Dedifferentiated amniotic fluid mesenchymal stem cell (primary cell): ENCODE data around the gene SPAG4.
A peak's percentile ranks its signal among the peaks of the same experiment; 100 is the strongest.

Experiments
- DNase-seq: peaks from one replicate; pipeline ENCODE4 v3.0.0-alpha.2; 2016; ENCODE audit errors: extremely low spot score

The SPAG4 gene

DNA sequence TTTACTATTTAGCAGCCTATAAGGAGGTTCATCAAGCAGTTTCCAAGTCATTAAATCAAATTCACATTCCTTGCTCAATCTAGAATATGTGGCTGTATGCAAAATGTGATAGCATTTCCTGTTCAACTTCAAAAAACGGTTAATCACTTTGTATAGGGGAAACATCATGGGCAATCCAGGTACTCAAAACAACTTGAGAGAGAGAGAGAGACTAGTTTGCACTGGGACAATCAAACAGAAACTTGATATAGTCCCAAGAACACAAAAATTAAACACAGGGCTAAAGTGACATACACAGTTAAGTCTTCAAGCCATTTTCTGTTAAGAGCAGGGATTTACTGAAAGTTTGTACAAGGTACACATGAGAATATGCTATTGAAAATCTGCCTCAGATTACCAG is 41.6 kb downstream of the SPAG4 start:
- DNase-seq: no peak

DNA sequence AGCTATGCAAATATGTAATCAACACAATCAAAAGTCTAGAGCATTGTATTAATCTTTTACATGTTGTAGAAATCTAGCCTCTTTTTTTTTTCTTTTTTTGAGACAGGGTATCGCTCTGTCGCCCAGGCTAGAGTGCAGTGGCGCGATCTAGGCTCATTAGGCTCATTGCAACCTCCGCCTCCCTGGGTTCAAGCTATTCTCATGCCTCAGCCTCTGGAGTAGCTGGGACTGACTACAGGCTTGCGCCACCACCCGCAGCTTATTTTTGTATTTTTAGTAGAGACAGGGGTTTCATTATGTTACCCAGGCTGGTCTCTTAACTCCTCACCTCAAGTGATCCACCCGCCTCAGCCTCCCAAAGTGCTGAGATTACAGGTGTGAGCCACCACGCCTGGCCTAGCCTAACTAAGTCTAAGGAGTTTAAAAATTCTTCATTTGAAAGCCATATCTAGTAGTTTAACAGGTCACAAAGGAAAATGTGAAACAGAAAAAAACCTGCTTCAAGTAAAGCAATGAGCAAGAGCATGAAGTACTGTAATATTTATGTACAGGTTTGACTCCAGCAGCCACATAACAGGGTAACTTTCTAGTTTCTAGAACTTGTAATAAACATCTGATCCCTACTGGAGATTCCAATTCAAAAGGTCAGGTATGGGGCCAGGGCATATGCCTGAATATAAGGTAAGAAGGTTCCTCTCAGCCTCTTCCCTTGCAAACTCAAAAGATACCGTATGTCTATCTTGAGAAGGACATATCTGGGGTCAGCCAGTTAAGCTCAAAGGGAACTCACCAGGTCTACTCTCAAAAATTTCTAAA is 44.7 kb downstream of the SPAG4 start:
- no peak for DNase-seq

DNA sequence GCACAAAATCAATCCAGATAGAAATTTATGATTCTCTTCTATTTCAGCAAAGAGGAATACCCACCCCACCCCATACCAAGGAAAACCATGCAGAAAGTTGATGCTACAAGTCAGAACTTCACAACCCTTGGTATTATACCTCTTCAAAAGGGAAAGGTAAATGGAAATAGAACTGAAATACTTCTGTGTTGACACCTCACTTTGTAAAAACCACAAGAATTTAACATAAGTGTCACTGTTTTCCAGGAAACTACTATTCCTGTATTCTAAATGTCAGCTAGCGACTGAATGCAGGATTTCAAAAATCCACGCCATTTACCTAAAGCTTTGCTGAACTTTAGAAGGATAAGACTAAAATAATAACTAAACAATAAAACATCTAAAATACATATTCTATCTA is 45.4 kb downstream of the SPAG4 start:
- no peak for DNase-seq

DNA sequence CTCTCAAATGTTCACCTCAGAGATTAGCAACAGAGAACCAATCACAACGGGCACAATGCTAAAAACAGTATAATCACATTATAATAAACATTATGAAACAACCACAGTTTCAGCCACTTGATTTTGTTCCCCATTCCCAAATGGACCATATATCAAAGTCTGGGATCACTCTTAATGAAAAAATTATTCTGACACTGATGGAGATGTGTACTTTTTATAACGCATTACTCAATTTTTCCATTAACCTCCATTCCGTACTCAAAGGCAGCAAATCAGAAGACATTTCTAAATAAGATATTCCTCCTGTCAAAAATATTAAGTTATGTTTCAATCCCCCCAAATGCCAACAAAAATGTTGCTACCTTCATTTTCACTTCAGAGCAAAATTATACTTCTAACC is 46.3 kb downstream of the SPAG4 start:
- DNase-seq: no peak

DNA sequence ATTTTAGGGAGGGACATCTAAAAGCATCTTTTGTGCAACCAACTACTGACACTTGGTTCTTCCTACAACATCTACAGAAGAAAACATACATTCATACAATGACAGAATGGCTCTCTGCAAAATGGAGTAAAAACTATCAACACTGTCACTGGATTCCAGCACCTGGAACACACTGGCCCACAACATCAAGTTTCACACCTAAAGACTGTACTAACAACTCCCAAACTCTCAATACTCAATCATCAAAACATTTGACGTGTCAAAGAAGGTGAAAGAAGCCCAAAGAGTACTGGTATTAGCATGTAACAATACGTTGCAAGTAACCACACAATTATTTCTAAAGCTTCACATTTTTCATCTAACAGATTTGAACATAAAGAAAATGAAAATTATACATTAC is 46.9 kb downstream of the SPAG4 start:
- DNase-seq: no peak

DNA sequence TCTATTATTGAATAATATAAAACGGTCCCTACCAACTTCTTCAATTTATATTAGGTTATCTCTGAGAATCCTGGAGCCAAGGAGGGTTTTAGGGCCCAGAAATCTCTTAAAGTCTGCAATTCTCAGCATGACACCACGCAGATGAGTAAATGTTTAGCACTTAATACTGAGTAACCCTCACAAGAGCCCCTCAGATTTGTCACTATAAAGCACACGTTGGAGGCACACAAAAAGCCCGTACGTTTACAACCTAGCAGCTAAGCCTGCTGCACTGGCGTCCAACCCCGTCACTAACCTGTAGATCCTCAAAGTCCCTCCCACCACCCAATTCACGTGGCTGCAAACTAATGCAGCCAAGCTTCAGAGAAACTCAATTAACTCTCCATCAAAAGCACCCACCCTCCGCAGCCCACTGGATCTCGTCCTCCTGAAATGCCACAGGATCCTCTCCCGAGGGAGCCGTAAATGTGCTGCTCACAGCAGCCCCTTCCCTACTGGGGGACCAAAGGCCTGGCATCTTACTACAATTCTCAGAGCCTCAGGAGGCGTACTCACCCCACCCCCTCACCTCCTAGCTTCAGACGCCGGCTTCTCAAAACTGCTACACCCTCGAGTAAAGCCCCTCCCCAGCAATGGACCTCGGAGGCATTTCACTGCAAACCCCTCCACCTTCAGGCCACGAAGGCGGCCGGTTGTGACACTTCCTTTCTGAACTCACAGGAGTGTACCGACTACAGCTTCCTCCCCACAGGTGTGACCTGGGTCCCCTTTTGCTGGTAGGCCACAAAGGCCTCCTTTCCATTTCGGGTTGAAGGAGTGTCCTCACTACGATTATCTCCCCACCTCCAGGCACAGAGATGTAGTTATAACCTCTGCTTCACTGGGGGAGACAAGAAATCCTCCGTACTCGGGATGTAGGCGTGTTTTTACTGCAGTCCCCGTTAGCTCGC is 48.2 kb downstream of the SPAG4 start:
- no peak for DNase-seq

DNA sequence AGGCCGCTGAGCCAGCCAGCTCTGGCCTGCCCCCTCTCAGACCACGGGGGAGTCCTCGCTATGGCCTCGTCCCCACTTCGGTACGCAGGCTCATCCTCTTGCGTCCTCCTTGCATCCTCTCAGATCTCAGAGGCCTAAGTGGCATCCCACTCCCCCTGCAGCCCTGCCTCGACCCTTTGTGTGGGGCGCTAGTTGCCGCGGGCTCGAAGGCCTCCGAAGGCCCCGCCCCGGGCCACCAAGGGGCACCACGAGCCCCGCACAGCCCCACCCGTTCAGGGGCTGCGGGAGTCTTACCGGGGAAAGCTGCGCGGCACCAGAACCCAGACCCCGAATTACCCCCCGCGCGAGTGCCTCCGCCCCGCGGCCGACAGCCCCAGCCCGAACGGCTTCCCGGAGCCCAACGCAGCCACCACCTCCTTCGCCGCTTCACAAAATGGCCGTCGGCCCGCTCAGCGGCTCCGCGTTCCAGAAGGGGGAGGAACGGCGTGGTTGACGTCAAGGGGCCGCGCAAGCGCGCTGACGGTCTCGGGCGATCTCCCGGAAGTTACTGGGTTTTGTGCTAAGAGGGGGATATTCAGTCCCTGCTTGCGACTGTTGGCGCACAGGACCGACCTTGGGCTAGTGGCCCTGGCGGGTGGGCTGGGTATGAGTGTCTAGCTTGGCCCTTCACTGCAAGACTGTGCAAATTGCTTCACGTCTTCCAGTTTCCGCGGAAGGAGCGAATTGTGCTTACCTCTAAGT is 49.0 kb downstream of the SPAG4 start, which contains the start of the genes CPNE1 and RBM12:
CPNE1 (minus strand) TSS at position 435 of the 741 bp plus-strand sequence. CDS start 31,977 bp downstream, outside the sequence.
RBM12 (minus strand) TSS at position 435 of the 741 bp plus-strand sequence. CDS start 9,578 bp downstream, outside the sequence.
- peak; percentile 90 for DNase-seq

DNA sequence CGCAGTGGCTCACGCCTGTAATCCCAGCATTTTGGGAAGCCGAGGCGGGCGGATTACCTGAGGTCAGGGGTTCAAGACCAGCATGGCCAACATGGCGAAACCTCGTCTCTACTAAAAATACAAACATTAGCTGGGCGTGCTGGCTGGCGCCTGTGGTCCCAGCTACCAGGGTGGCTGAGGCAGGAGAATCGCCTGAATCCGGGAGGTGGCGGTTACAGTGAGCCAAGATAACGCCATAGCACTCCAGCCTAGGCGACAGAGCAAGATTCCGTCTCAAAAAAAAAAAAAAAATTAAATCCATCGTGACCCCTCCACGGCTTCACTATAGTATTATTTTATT is 50.3 kb downstream of the SPAG4 start:
- DNase-seq: no peak

DNA sequence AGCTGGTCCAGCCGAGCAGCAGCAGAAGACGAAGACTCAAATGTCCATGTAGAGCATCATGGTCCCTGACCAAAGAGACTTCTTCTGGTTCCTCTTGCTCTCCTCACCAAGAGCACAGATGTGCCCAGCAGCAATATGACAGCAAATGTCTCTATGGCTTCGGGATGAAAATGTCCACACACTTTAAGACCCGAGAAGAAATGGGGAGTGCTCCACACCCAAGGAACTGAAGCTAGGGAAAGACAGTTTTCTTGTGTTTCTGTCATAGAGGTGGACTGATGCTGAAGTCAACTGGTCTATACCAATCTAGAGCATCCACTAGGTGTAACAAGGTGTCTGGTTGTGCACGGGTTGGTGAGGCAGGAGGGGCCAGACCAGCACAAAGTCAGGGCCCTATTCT is 53.6 kb downstream of the SPAG4 start:
- no peak for DNase-seq

DNA sequence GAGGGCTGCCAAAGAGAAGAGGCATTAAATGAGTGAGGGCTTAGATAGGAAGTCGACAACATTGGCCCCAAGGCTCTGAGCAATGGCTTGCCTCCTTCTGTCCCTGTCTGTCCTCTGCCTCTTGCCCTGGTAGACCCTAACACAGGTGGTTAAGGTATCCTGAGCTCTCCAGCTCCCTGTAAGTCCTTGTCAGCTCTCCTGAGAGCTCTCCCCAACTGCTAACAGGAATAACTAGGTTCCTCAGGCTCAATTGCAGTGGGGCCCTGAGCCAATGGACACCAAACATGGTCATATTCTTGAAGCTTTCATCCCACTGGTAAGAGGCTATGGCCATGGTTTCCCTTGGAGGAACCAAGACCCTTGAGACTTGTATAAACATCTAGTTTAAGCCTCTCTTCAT is 54.1 kb downstream of the SPAG4 start:
- DNase-seq: no peak
